Stimulated activated CD8-positive, alpha-beta memory T cell treated with anti-CD3 and anti-CD28 coated beads, Interleukin-4, amount 100 ng/mL, for 1 hour (primary cell): ENCODE results near the gene ACOX3.
A peak's percentile ranks its signal among the peaks of the same experiment; 100 is the strongest.
"Not testable (repeated sequence)": the region's sequence is repeated elsewhere in the genome, so short reads cannot be mapped to it uniquely, and the experiment has no call there.

Experiments
- DNase-seq, 2 donors: peaks; one replicate each; pipeline ENCODE4 v3.0.0-alpha.2; 2020; ENCODE audit warnings: low read depth in 2 of 2, low spot score in 1 of 2

ACOX3 gene

DNA sequence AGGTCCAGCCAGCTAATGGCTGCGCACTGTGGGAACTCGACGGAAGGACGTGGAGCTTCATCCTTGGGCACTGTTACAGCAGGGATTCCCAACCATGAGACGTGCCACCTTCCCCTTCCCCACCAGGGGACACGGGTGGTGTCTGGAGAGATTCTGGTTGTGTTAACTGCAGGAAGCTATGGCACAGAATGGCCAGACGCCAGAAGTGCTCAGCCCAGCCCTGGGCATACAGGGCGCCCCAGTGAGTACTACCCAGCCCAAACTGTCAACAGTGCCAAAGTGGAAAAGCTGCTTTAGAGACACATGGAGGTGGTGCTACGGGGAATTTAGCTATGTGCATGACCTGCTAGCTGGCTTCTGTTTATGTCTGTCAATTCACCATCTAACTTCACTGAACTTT, 32.8 kb downstream of the ACOX3 start:
- DNase-seq = no peak

DNA sequence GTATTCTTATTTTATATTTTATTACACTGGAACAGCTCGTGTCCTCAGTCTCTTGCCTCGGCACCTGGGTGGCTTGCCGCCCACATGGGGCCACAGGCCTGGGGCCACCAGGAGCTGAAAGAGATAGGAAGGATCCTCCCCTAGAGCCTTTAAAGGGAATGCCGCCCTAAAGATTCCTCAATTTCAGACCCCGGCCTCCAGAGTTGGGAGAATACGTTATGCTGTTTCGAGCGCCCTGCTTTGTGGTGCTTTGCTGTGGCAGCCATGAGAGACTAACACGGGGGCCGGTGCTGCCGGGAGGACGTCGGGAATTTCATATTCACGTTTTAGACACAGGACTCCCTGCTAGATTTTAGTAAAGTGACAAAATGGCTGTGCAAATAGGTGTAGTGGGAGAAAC, 33.2 kb downstream of the ACOX3 start:
- DNase-seq = no peak

- not testable (repeated sequence) for DNase-seq
These were observed 33.6 kb downstream of the ACOX3 start for GRCh38 chr4:8406887-8407286.

DNA sequence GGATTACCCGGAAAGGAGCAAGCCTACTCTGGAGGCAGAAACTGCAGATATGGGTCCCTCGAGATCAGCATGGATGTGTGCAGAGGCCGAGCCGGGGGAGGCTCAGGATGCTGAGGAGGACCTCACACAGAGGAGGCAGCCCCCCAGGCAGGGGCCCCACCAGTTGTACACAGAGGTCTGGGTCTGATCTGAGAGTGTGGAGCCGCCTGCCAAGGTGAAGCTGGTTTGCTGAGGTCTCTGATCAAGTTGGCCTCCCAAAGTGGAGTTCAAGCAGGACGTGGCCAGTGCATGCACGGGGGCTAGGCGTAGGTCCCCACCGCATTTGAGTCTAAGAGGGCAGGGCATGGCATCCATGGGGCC, 35.0 kb downstream of the ACOX3 start:
- no peak for DNase-seq

GRCh38 chr4:8404791-8405515, 35.6 kb downstream of the ACOX3 start:
- no peak for DNase-seq

GRCh38 chr4:8403976-8404375, 36.5 kb downstream of the ACOX3 start:
- DNase-seq = no peak

GRCh38 chr4:8403173-8403753, 37.3 kb downstream of the ACOX3 start:
- peak; percentile 11 to 13 for DNase-seq

GRCh38 chr4:8402640-8403039, 37.9 kb downstream of the ACOX3 start:
- DNase-seq = no peak

DNA sequence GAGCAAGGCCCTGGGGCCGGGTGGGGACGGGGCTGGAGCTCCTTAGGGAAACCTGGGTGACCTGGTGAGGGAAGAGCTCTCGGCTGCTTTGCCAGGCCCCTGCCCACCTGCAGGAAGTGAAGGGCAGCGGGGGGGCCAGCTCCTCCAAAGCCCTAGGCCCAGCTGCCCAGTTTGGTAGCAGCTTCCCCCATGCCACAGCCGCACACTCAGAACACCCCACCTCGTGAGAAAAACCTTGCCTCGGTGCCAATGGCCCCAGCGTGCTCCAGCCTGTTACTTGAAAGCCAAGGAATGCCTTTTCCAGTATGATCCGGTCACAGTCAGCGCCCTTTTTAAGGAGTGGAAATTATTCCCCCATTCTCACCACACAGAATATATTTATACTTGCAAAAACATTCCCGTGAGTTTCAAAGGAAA, 38.3 kb downstream of the ACOX3 start:
- no peak for DNase-seq

DNA sequence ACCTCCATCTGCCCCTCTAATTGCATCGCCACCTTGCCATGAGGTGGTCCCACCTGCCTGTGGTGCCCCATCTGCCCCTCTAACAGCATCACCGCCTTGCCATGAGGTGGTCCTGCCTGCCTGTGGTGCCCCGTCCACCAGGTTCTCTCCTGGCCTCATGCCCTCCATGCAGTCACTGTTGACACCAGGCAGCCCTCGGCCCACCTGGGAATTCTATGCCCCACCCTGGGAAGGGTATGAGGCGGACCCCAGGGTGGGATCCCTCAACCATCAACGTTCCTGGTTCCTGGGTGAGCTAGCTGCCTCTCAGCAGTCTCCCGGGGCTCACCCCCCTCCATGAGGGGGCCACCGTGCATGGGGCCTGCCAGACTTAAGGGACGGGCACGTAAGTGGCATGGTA, 38.9 kb downstream of the ACOX3 start:
- DNase-seq = no peak

DNA sequence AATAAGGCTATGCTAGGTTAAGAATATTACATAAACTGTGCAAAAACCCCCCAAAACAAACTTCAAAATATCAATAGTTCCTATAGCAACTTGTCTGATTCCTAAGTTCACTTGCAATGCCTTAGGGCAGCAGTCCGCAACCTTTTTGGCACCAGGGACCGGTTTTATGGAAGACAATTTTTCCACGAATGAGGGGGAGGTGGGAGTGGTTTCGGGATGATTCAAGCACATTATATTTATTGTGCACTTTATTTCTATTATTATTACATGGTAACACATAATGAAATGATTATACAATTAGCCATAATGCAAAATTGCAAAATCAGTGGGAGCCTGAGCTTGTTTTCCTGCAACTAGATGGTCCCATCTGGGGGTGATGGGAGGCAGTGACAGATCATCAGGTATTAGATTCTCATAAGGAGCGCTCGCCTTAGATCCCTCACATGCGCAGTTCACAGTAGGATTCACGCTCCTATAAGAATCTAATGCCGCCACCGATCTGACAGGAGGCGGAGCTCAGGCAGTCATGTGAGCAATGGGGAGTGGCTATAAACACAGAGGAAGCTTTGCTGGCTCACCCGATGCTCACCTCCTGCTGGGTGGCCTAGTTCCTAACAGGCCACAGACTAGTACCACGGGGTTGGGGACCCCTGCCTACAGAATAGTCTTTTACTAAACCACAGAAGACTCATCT, 39.7 kb downstream of the ACOX3 start:
- DNase-seq = no peak

GRCh38 chr4:8399298-8399697, 41.2 kb downstream of the ACOX3 start:
- no peak for DNase-seq

DNA sequence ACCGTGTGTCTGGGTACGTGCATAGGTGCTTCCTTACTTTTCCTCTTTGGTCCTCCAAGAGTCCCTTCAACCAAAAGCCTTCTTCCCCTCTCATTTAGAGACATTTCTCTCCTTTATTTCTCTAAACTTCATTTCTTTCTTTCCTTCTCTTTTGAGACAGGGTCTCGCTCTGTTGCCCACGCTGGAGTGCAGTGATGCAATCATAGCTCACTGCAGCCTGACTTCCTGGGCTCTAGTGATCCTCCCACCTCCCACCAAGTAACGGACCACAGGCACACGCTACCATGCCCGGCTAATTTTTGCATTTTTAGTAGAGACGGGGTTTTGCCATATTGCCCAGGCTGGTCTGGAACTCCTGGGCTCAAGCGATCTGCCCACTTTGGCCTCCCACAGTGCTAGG, 42.2 kb downstream of the ACOX3 start:
- DNase-seq = no peak

- DNase-seq = no peak
These were observed 43.6 kb downstream of the ACOX3 start for GRCh38 chr4:8396762-8397406.

DNA sequence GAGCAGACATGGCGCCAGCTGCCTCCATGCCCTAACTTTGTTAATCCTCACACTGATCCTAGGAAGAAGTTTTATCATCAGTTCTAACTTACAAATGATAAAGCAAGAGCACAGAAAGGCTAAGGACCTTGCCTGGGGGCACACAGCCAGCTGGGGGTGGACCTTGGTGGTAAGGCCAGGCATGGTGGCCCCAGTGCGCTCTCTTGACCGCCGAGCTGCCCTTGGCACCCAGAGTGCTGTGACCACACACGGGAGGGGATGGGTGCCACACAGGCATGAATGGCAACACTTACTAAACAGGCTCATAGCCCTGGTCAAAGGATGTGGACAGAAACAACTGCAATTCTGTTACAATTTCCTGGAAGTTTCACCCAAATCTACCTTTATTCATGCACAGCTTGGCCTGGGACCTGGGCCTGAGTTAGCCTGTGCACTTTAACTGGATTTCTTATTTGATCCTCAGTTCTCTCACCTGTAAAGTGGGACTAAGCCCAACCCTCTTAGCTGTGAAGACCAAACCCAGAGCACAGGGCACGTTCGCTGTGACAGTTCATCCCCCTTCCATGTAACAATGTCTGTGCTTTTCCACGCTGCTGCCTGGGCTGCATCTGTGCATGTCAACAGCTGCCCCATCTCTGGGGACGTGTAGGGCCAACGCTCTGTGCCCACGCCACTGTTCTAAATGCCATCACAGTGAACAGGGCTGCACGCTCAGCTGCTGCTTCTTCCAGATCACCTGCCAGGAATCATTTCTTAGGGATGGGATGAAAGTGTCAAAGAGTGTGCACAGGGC, 44.8 kb downstream of the ACOX3 start:
- DNase-seq = no peak

DNA sequence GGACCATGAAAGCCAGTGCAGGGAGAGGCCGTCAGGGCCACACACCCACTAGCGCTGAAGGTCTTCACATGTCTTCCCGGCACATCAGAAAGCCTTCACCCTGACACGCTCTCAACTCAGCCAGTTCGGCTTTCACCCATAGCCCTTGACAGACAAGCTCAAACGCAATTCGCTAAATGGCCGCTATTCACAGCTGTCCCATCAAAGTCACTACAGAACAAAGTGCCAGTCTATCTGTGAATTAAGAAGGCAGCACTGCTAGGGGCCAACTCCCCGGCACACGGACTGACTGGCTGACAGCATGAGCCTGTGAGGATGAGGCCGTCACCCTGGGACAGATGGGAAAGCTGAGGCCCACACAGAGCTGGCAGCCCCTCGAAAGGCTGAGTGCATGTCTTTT, 45.7 kb downstream of the ACOX3 start:
- DNase-seq = no peak

GRCh38 chr4:8394061-8394519, 46.4 kb downstream of the ACOX3 start:
- DNase-seq = no peak

DNA sequence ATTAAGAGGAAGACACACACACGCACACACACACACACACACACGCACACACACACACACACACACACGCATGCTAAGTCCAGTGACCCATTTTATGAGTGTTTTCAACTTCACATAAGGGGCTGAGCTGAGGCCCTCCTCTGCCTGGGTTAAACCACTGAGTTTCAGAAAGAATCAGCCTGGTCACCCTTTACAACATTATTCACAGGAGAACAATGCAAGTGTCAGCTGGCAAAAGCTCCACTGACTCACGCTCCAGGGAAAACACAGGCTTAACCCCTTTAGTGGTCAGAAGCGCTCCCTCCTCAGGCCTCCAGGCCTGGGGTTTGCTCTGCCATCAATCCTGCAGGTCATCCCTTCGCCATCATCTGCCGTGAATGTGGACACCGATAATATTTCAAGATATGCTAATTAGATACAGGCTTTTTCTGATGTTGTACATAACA, 46.9 kb downstream of the ACOX3 start:
- DNase-seq = no peak

DNA sequence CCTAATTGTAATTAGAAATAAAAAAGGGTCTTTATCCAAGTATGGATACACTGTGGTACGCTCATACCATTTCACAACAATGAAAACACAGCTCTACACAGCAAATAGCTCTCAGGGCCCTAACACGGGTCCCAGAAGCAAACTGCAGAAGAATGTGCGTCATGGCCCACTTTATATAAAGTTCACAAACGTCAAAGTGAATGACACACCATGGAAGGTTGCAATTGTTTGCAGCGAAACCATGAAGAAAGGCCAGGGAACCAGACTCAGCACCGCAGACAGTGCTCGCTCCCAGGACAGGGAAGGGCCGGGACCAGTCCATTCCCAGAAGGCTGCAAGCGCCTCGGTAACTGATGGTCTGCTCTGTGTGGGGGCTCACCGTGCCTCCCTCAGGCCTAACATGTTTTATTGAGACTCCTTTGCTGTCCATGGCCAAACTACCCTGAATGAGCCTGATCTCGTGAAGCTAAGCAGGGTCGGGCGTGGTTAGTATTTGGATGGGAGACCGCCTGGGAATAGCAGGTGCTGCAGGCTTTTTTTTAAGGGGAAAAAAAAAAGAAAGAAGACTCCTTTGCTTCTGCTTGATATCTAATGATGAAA, 47.8 kb downstream of the ACOX3 start:
- DNase-seq = no peak

DNA sequence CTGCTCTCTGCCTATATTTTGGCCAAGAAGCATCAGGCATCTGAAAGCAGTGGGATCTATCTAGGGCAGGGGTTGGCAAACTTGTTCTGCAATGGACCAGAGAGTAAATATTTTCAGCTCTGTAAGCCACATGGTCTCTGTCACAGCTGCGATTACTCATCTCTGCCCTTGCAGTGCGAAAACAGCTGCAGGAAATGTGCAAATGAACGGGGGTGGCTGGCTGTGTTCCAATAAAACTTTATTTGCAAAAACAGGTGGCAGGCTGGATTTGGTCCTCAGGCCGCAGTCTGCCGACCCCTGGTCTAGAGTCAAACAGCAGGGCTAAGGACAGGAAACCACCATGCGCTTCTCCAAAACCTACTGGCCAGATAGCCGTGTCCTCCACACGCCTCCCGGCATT, 48.6 kb downstream of the ACOX3 start:
- no peak for DNase-seq

- no peak for DNase-seq
These were observed 49.5 kb downstream of the ACOX3 start for GRCh38 chr4:8391071-8391470.
